Measurements from ENCODE around the gene BDH1.
A peak's percentile ranks its signal among the peaks of the same experiment; 100 is the strongest.

The BDH1 gene

GRCh38 chr3:197547306-197548011, 8.3 kb downstream of the BDH1 start:
- DNase-seq, result no peak

- DNase-seq, result no peak
Observed at GRCh38 chr3:197546307-197547085, 9.3 kb downstream of the BDH1 start.

DNA sequence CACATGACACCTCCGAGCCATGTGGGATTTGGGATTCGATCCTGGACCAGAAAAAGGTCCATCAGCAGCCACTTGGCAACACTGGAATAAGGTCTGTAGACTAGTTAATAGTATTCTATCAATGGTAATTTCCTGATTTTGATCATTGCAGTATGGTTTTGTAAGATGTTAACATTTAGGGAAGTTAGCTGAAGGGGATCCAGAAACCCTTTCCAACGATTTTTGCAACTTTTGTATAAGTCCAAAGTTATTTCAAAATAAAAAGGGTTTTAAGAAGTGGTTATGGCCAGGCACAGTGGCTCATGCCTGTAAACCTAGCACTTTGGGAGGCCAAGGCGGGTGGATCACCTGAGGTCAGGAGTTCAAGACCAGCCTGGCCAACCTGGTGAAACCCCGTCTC, 10.2 kb downstream of the BDH1 start:
- no peak for DNase-seq

DNA sequence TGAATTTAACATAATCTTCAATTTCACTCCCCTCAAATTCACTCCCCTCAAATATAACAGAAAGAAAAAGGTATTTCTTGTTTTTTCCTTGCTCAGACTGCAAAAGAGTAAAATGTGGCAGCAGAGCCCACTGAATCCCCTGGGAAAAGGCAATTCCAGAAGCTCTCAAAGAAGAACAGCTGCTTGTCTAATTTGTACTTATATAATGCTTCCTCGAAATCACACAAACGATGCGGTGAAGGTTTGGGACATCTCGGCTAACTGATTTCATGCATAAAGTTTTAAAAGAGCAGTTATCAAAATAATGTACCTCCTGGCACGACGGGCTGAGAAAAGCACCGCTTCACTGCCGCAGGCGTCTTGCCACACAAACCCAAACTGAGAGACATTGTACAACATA, 10.7 kb downstream of the BDH1 start:
- no peak for DNase-seq

GRCh38 chr3:197542741-197543454, 12.9 kb downstream of the BDH1 start:
- DNase-seq, result no peak

GRCh38 chr3:197541756-197542539, 13.8 kb downstream of the BDH1 start:
- DNase-seq, result peak; percentile 73

DNA sequence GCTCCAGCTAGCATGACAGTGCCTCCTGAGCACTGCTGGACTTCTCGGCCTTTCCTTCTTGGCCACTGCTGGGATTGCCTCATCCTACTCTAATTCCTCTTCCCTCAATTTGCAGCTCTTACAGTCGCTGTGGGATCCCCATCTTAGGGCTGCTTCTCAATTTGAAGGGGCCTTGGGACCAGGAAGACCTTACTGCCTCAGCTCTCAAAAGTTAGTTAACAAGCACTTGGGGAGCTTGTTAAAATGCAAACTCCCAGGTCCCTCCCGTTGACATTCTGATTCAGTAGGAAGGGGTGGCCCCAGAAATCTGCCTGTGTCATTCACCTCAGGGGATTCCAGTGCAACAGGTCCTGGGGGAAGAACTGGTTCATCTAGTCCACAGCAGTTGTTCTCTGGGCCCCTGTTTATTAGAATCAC, 14.8 kb downstream of the BDH1 start:
- DNase-seq, result no peak

DNA sequence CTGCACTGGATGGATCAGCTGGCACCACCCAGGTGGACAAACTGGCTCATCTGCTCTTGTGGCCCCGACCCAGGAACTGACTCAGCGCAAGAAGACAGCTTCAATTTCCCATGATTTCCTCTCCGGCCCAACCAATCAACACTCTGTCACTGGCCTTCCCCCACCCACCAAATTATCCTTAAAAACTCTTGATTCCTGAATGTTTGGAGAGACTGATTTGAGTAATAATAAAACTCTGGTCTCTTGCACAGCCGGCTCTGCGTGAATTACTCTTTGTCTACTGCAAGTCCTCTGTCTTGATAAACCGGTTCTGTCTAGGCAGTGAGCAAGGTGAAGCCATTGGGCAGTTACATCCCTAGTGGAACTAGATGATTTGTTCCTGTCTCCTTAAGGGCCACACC, 16.1 kb downstream of the BDH1 start:
- DNase-seq, result no peak

- peak; percentile 14 for DNase-seq
Observed at GRCh38 chr3:197533927-197534725, 21.6 kb downstream of the BDH1 start.

GRCh38 chr3:197533396-197533795, 22.4 kb downstream of the BDH1 start:
- no peak for DNase-seq

GRCh38 chr3:197532388-197532787, 23.4 kb downstream of the BDH1 start:
- DNase-seq, result no peak

DNA sequence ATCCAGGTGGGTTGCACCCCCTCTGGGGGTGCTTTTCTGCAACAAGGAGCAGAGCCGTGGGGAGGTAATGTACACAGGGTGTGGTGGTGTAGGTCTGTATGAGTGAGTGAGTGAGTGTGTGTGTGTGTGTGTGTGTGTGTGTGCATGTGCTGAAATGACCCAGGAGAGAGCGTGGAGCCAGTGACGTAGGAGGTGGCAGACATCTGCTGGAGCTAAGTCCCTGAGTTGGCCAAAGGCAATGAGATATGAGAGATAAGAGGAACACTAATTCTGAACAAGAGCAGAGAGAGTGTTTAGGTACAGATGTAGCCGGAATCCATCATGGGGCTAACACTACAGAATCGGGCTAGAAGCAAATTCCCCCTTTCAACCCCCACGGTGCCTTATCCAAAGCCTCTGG, 27.6 kb downstream of the BDH1 start:
- DNase-seq, result no peak

GRCh38 chr3:197527569-197527968, 28.2 kb downstream of the BDH1 start:
- no peak for DNase-seq

DNA sequence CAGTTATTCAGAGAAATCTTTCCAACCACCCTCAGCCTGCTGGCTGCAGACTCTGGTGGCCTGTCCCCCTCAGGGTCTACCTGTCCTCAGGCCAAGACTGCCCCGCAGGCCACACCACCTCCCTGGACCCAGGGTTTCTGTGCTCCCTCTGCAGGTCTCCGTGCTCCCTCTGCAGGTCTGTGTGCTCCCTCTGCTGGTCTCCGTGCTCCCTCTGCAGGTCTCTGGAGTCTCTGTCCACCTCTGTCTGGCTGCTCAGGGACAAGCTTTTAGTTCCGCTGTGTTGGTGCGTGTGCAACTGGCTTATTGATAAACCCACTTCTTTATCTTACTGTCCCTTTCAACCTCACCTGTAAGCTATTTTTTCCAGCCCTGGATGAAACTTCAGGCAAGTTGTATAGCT, 30.1 kb downstream of the BDH1 start:
- DNase-seq, result no peak

GRCh38 chr3:197524128-197524527, 31.6 kb downstream of the BDH1 start:
- no peak for DNase-seq

DNA sequence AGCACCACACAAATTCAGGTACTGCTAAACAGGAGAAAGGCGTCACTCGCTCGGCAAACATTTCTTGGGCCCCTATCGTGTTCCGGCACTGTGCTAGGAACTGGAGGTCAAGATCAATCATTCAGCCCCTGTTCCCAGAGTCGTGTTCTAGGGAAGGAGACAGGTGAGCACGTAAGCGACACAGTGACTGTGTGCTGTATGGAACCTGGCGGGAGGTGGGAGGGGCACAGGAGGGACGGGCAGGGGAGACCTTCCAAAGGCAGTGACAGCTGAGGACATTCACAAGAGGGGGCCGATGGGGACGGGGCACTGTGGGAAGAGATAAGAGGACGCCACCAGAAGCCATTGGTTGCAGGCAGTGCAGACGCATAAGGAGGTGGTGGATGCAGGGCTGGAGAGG, 32.2 kb downstream of the BDH1 start:
- no peak for DNase-seq

- DNase-seq, result peak; percentile 57
Observed at GRCh38 chr3:197522881-197523441, 32.8 kb downstream of the BDH1 start.

DNA sequence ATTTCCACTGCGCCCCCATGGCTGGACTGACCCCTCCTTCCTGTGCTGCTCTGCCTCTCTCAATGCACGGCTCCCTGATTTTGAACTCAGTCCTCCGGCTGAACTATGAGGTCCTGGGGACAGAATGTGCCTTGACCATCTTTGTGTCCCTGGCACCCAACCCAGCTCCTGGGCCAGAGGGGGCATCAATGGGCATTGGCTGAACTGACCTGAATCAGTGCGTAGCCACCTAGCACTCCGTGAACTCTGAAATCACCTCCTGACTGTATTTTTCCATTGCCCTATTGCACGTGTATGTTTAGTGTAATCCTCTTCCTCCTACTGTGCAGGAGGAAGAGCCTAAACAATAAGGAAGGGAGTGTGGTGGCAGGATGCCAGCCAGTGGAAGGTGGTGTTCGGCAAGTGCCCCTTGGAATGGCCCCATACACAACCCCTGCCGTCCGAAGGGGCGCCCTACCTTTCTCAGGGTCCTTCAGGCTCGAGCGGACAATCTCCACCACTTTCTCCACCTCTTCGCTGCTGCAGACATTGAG, 33.5 kb downstream of the BDH1 start:
- no peak for DNase-seq

DNA sequence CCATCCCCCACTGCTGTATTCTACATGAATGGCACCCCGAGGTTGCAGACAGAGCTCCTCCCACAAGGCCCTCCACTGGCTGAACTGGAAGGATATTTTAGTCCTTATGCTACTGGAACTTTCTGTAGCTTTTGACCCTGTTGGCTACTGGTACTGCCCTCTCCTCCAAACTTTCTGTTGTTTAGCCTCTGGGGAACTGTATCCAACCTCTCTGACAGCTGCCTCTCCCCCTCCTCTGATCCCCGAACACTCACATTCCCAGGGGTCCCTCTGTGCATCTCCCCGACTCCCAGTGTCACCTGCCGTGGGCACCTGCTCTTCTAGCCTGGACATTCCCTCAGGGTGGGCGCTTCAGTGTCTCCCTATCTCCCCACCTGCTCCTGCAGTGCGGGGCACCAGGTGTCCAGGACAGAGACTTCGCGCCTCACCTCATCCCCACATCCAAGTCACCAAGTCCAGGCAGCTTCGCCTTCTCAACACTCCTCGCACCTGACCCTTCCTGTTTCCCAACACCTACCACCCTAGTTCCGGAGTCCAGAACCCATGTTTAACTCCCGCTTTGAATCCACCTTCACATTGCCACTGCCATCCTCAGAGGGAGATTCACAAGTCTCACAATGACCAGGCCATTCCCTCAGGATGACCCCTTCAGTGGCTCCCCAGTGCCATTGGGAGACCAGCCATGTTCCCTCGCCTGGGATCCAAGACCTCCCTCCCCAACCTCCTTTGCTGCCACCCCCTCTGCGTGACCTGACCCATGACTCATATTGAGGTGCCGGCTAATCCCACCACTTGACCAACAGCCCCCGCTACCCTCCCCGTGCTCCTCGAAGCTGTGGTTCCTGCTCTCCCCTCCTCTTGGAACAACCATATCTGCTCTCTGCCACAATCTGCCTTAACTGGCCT, 34.2 kb downstream of the BDH1 start:
- DNase-seq, result no peak

All from fibroblast of skin of right quadriceps (primary cell).